Fibroblast of villous mesenchyme (primary cell): Measurements from ENCODE around the gene INTS6L. TPM values are rescaled to one million over a fixed set of nuclear protein-coding genes. Genes with fewer than 3 reads are reported as not detected.

Source experiments
- DNase-seq: peaks from one replicate; pipeline ENCODE4 v3.0.0-alpha.2; 2010; ENCODE audit warnings: low read depth
- H3K4me3 ChIP-seq: 2 replicates; pipeline ENCODE4 v1.5.1; 2011; ENCODE audit warnings: low read depth, mild to moderate bottlenecking, low read length
- CTCF ChIP-seq: IDR thresholded peaks from 2 replicates; pipeline ENCODE4 v1.5.1; 2012; ENCODE audit warnings: low read depth, mild to moderate bottlenecking, low read length; ENCODE audit not compliant: insufficient read depth
- total RNA-seq: library from RNA; depleted of rRNA; stranded (reverse); fragments of >200 nt; gene quantifications from 2 replicates; pipeline ENCODE4 v1.2.3, GENCODE V29; 2012

The INTS6L gene
- 6.8 and 8.2 TPM in 2 replicates for total RNA-seq

- peak within 1 kb of the TSS; percentile 71 for H3K4me3 ChIP-seq
- peak; percentile 90 for DNase-seq
- no peak for TF ChIP-seq CTCF
These were observed at the start of gene INTS6L for GRCh38 chrX:135520553-135521404. INTS6L (plus strand) TSS chrX:135520660; CDS start chrX:135520993, 333 bp downstream.

GRCh38 chrX:135476378-135476777 lies 44.1 kb upstream of the INTS6L start:
- no peak for TF ChIP-seq CTCF
- DNase-seq = no peak
- no peak overlapping the region for H3K4me3 ChIP-seq

GRCh38 chrX:135477576-135477975 lies 42.9 kb upstream of the INTS6L start:
- H3K4me3 ChIP-seq = no peak overlapping the region
- DNase-seq = peak; percentile 36
- peak; percentile 36 for TF ChIP-seq CTCF

GRCh38 chrX:135480076-135480475 lies 40.4 kb upstream of the INTS6L start:
- no peak overlapping the region for H3K4me3 ChIP-seq
- no peak for DNase-seq
- no peak for TF ChIP-seq CTCF

GRCh38 chrX:135481696-135482179 lies 38.7 kb upstream of the INTS6L start:
- H3K4me3 ChIP-seq = no peak overlapping the region
- TF ChIP-seq CTCF = no peak
- DNase-seq = no peak

GRCh38 chrX:135484641-135485289 lies 35.7 kb upstream of the INTS6L start:
- peak; percentile 59 for TF ChIP-seq CTCF
- peak; percentile 62 for DNase-seq
- H3K4me3 ChIP-seq = no peak overlapping the region
